GM18907 (cell line): Measurements from ENCODE around the gene NDUFAF7.
"Not testable (repeated sequence)": the region's sequence is repeated elsewhere in the genome, so short reads cannot be mapped to it uniquely, and the experiment has no call there.

Experiments
- ATAC-seq: cut with Tn5 transposase; IDR thresholded peaks from one replicate; pipeline ENCODE4 v1.9.1; 2021; ENCODE audit warnings: mild to moderate bottlenecking, moderate library complexity; ENCODE audit not compliant: unreplicated experiment

Gene NDUFAF7, protein sequence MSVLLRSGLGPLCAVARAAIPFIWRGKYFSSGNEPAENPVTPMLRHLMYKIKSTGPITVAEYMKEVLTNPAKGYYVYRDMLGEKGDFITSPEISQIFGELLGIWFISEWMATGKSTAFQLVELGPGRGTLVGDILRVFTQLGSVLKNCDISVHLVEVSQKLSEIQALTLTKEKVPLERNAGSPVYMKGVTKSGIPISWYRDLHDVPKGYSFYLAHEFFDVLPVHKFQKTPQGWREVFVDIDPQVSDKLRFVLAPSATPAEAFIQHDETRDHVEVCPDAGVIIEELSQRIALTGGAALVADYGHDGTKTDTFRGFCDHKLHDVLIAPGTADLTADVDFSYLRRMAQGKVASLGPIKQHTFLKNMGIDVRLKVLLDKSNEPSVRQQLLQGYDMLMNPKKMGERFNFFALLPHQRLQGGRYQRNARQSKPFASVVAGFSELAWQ

DNA sequence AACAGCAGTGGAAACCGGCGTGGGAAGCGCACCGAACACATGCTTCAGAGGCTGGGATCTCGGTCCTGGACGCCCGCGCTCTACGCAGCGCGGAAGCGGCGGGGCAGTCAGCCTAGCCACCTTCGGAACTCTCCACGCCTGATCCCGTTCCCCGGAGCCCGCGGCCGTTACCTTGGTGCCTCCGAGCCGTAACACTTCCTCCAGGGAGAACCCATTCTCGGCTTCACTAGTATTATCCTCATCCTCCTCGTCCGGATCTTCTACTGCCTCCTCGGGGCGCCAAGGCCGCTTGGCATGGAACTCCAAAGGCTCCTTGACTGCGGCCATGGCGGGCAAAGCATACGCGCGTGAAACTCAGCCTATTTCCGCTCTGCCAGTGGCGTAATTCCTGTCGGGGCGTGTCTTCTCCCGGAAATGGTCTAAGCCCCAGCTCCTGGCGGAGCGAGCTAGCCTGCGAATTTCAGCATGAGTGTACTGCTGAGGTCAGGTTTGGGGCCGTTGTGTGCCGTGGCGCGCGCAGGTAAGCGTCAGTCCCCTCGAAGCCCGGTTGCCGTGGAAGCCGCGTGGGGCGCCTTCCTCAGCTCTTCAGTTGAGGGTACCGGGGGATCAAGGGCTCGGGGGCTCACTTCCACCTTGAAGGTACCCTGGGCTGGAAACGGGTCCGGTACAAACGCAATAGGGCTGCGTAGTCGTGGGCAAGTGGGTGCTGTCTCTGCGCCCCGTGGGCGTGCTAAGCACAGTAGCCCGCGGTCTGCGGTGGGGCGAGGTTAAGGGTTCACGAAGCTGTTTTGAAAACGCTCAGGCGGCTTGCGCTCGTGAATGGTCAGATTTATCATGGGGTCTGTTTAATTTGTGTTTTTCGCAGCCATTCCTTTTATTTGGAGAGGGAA is at the start of gene NDUFAF7, which contains the start of gene CEBPZ:
NDUFAF7 (plus strand) TSS at position 418 of the 890 bp plus-strand sequence; CDS start at position 466, 48 bp downstream.
CEBPZ (minus strand) TSS at position 356 of the 890 bp plus-strand sequence; CDS start at position 327, 29 bp downstream.
- peak; percentile 96 for ATAC-seq

DNA sequence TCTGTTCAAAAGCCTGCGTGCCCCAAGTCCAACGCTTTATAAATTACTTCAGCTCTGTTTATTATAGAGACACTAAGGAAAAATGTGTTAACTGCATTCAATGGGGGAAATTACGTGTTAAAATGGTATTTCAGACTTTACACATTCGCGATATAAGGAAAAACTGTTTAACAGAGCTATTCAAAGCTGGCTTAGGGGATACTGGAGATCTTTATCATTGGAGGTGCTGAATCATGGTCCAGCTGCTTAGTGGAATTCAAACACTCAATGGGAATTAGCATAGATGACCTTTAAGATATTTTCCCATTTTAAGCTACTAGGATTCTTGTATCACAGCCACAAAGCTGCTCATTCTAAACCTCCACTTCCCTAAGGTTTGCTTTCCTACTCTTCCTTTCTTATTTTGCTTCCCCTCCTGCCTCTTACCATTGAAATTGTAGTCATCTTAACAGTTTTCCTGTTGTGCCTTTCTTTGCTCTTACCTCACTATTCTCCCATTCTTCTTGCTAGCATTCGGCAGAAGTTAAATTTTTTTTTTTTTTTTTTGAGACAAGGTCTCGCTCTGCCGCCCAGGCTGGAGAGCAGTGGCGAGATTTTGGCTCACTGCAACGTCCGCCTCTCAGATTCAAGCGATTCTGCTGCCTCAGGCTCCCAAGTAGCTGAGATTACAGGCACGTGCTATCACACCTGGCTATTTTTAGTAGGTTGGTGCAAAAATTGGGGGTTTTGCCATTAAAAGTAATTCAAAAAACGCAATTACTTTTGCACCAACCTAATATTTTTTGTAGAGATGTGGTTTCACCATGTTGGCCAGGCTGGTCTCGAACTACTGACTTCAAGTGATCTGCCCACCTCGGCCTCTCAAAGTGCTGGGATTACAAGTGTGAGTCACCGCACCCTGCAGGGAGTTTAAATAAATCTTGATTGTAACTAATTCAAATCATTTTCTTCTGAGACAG is 49.5 kb upstream of the NDUFAF7 start:
- no peak for ATAC-seq

DNA sequence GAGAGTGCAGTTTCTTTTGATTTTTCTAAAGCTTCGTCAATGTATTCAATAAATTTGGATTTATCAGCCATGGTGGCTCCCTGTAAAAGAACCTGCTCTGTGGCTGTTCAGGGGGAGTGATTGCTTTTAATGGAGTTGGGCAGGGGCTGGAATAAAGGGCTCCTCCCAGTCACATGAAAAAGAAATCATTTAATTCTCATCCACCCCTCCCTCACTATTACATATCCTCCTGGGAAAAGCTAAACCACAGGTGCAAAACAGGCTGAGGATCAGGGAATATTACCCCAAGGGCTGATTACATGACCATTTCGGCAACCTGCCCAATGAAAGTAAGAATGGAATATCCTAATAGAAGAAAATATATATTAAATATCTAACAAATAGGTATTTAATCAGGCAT is 42.9 kb upstream of the NDUFAF7 start, which contains the start of gene SULT6B1:
SULT6B1 (minus strand) TSS at position 101 of the 400 bp plus-strand sequence; CDS start at position 71, 30 bp downstream.
- no peak for ATAC-seq

DNA sequence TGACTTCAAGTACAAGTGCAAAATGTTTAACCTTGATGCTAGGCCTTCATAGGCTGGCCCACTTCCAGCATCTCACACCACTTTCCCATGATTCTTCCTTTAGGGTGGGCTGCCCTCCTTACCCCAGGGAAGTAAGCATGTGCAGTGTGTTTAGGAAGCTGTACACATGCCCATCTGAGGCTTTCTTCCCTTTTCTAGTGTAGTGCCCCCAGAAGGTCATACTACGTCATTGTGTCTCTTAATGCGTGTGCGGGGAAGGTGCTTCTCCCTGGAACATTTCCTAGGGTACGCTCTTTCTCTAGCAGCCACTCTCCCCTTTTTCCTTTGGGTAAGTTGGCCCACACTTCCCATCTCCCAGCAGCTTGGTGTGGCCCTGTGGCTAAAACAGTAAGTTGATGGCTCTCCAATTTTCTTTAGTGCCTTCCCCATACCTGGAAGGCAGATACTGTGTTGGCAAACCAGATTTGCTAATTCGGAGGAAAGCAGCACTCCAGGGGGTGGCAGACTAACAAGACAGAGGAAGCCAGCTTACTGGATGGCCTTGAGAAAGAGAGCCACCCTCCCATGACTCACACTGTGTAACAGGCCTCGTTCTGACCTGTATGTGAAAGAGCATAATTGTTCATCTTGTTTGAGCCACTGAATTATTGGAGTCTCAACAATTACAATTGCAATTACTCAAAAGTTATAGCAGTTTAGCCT is 41.9 kb upstream of the NDUFAF7 start:
- ATAC-seq = no peak

DNA sequence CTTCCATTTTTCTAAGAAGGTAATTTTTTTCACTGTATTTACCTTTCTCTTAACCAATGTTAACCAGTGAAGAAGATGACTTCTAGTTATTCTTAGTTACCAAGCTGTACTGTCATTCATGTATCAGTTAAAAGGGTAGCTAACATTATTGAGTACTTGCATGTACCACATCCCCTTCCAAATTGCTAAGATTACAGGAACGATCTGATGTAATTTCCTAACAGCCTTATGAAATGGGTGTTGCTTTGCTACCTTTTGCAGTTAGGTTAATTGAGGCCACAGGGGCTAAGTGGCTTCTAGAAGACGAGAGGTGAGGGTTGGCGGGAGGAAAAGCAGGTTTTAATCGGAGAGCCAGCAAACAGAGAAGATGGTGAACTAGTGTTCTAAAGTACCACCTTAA is 41.2 kb upstream of the NDUFAF7 start:
- ATAC-seq = no peak

DNA sequence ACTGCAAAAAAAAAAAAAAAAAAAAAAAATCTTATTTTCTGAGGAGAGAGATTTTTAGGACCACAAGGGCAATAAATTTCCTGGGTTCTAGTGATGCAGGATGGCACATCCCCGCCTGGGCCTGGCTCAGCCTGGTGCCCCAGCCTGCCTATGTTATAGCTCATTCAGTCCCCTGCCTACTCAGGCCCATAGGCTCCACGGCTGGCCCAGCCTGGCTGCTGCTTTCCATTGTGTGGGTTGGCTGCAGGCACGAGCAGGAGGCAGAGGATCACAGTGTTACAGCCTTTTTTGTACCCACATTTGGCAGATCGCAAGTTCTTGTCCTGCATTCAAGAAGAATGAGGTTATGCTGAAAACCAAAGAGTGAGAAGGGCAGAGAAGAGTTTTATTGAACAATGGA is 40.2 kb upstream of the NDUFAF7 start:
- no peak for ATAC-seq

DNA sequence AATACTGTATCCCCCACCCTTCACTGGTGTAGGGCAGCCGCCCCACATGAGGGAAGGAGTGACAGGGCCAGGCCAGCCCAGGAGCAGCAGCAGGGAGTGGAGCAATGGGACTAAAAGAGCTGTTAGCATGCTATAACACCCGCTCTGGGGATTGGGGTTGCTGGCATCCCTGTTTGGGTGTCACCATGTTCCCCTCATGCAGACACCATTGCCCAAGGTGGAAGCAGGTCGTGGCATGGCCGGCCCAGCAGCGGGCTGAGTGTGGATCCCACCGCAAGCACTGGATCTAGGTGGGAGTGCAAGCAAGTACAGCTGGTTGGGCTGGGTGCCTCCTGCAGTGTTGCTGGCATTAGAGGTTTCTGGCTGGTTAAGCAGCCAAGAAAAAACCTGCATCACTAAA is 39.7 kb upstream of the NDUFAF7 start:
- ATAC-seq = no peak

DNA sequence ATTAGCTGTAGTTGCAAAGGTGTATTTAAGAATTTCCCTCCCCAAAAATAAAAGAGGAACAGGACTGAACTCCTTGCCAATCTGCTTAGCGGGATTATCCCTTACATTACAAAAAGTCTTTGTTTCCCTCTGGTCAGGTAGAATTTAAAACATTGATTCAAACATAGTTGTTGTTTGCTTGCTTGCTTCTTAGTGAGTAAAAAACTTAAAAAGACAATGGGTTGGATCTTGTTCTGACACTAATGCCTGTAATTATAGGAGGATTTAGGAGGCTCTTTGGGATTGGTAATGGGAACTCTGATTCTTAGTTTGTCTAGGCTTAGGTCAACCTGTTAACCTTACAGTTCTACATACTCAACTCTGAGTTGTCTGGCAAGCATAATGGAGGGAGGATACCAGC is 38.9 kb upstream of the NDUFAF7 start:
- no peak for ATAC-seq

DNA sequence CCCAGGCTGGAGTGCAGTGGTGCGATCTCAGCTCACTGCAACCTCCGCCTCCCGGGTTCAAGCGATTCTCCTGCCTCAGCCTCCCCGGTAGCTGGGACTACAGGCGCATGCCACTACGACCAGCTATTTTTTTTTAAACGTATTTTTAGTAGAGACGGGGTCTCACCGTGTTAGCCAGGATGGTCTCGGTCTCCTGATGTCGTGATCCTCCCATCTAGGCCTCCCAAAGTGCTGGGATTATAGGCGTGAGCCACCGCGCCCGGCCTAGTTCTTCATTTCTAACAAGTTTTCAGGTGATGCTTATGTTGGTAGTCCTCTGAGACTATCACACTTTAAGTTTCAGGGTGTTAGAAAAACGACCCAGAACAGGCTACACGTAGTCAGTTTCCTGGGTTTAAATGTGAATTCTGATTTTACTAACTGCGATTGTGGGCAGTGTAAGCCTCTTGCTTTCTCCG is 35.6 kb upstream of the NDUFAF7 start:
- not testable (repeated sequence) for ATAC-seq

DNA sequence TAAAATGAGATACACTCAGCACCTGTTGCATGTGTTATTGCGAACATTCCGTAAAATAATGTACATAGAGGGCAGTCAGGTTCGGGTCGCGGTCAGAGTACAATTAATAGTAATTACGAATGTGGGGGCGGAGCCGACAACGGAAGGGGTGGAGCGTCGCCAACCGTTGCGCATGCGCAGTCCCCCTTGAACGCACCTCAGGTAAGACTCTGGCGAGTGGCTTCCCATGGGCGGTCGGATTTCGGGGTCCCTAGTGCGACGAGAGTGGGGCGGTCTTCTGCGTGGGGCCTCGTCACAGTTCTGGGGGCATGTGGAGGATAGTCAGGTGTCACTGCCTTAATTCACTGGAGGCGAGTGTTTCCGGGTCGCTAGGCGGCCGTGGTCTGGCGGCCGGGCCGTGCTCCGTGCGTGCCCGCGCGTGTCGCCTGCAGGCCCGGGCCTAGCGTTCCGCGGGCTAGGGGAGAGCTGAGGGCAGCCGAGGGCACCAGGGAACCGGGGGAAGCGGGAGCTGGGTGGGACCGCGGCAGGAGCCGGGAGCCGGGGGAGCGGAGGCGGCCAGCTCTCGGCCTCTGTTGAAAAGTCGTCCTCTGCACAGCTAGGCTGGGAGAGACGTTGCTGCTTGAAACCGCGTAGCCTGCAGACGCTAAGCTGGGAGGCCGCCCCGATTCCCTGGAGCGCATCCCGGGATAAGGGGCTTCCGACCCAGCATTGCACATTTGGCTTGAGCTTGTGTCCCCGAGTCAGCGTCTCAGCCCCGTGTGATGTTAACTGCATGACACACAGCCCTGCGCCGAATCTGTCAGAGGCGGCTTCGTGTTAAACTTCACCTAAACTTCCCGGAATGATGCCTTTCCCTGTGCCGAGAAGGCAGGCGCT is 34.9 kb upstream of the NDUFAF7 start, which contains the start of gene CEBPZOS:
CEBPZOS (plus strand) TSS at position 177 of the 876 bp plus-strand sequence. CDS start 3,209 bp downstream, outside the sequence.
- ATAC-seq = peak; percentile 75

DNA sequence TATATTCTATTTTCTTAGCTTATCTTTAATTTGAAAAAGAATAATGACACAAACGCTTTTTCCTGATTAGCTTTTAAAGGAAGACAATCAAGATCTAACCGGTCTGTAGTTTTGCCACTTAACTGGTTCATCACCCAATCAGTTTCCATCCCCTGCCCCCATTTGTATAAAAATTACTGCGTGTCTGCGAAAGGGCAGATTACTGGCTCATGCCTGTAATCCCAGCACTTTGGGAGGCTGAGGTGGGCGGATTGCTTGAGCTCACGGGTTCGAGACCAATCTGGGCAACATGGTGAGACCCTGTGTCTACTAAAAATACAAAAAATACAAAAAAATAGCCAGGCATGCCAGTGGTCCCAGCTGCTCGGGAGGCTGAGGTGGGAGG is 32.8 kb upstream of the NDUFAF7 start:
- ATAC-seq = no peak

DNA sequence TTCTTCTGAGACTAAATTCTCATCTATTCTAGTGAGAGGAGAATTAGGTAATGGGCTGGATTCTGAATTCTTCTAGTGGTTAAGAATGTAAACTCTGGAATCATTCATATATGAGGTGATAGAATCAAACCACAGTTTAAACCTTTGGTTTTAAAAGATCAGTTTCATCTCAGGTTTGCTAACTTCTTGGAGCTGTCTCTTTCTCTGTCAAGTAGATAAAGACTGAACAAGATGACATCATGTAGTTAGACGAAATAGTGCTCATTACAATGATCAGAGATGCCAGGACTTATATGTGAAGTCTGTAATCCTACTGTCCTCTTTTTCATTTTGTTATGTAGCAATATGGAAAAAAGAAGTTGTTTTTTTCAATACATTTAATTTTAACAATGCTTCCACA is 30.2 kb upstream of the NDUFAF7 start:
- no peak for ATAC-seq

DNA sequence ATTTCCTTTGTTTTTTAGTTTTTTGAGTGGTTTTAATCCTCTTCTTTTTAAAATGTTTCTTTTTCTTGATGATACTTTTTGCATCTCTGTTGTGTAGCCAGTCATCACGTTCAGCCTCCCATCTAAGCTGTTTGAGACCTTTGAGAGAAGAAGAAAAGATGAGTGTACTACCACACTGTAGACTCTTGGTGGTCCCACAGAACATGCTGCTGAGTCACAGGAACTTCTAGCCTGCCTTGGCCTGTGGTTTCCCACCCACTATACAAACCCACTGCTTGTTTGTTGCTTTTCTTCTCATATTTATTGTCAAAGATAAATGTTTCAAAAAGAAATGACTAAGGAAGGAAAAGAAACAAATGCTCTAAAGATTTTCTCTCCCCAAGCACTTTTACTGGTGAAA is 29.7 kb upstream of the NDUFAF7 start:
- no peak for ATAC-seq

DNA sequence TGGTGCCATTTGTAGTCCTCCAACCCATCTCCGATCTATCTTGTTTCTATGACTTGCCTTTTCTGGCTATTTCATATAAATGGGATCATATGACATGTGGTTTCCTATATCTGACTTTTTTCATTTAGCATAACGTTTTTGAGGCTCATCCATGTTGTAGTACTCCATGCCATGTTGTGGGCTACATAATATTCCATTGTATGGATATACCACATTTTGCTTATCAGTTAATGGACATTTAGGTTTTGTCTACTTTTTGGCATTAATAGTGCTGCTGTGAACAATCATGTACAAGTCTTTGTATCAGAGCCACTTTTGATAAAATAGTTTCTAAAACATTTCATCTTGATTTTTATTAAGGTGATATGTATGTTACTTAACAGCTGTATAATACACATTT is 27.8 kb upstream of the NDUFAF7 start:
- ATAC-seq = no peak

DNA sequence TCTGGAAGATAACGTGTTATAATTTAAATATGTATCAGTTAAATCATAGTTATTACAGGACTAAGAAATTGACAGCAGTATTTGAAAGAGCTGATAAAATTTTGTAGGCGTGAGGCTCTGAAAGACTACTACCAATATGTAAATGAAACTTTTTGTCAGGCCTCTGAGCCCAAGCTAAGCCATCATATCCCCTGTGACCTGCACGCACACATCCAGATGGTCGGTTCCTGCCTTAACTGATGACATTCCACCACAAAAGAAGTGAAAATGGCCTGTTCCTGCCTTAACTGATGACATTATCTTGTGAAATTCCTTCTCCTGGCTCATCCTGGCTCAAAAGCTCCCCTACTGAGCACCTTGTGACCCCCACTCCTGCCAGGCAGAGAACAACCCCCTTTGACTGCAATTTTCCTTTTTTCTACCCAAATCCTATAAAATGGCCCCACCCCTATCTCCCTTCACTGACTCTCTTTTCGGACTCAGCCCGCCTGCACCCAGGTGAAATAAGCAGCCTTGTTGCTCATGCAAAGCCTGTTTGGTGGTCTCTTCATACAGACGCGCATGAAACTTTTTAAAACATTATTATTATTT is 26.3 kb upstream of the NDUFAF7 start:
- ATAC-seq = not testable (repeated sequence)

DNA sequence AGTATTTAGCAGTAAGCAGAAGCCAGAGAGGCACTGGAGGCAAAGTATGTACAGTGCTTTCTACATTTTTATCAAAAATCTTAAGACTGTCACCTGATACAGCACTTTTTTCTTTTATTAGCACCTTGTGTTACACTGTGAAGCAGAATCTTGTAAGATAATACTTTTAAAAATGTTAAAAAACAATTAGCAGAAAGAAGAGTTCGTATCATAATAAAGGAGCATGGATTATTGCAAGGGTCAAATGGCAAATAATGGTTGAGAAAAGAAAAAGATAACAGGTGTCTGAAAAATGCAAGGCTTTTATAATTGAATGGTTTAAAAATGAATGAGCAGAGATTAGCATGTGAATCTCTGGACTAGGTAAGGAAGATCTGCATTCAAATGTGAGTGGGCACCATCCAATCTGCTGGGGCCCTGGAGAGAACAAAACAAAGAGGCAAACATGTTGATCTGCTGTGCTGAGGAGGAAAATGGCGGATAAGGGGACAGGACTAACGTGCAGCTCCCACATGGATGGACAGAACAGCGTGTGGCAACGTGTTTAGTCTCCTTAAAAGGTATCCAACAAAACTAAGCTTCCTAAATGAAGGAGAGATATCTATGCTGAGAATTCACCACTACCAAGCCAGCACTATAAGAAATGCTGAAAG is 25.6 kb upstream of the NDUFAF7 start:
- ATAC-seq = no peak

DNA sequence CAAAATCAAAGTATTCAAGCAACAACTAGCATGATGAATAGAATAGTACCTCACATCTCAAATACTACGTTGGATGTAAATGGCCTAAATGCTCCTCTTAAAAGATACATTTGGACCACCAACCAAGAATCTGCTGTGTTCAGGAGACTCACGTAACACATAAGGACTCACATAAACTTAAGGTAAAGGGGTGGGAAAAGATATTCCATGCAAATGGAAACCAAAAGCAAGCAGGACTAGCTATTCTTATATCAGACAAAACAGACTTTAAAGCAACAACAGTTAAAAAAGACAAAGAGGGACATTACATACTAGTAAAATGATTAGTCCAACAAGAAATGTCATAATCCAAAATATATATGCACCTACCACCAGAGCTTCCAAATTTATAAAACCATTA is 24.7 kb upstream of the NDUFAF7 start:
- ATAC-seq = not testable (repeated sequence)

DNA sequence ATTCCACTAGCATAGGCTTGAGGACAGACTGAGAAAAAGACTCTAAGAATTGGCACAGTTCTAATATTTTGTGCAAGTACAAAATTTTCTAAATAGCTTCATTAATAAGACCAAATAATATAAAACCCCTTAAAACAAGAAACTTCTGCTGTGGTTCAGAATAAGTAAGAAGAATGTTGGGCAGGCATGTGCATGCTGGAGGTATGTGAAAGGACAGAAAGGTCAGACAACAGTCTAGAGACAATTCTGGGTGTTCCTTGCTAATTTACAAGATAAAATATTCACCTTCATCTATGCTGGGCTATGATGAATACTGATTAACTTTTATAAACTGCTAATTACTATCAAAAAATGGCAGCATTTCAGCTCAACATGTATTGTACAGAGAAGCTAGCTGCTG is 20.2 kb upstream of the NDUFAF7 start:
- no peak for ATAC-seq
